Mesodermal cell (in vitro differentiated cells): ENCODE results near the gene EPHA2.

Source experiments
- H3K27ac ChIP-seq: 2 replicates; pipeline ENCODE4 v1.7.0; 2013; ENCODE audit warnings: mild to moderate bottlenecking, low read depth, low read length, moderate library complexity; ENCODE audit not compliant: severe bottlenecking
- H3K36me3 ChIP-seq: 2 replicates; pipeline ENCODE4 v1.7.1; 2013; ENCODE audit warnings: mild to moderate bottlenecking, low read length, moderate library complexity; ENCODE audit not compliant: control insufficient read depth, insufficient read depth
- H3K4me1 ChIP-seq: one replicate; pipeline ENCODE4 v1.7.1; 2013; ENCODE audit warnings: mild to moderate bottlenecking, low read length; ENCODE audit not compliant: insufficient read depth, control insufficient read depth, poor library complexity, severe bottlenecking
- H3K4me3 ChIP-seq: 2 replicates; pipeline ENCODE4 v1.7.0; 2013; ENCODE audit warnings: low read length, control low read depth, mild to moderate bottlenecking; ENCODE audit not compliant: insufficient read depth, poor library complexity, severe bottlenecking; ENCODE audit errors: extremely low read depth
- H3K9me3 ChIP-seq: 2 replicates; pipeline ENCODE4 v1.7.1; 2013; ENCODE audit warnings: mild to moderate bottlenecking, low read length, moderate library complexity; ENCODE audit not compliant: control insufficient read depth
- WGBS, 2 experiments: methylation state at CpG; one replicate each; pipeline ENCODE4 v1.1.5; 2013; ENCODE audit warnings: missing lambda C conversion rate in 2 of 2; ENCODE audit not compliant: insufficient coverage in 2 of 2; 5-methylcytosine and 5-hydroxymethylcytosine counted together

The EPHA2 gene

DNA sequence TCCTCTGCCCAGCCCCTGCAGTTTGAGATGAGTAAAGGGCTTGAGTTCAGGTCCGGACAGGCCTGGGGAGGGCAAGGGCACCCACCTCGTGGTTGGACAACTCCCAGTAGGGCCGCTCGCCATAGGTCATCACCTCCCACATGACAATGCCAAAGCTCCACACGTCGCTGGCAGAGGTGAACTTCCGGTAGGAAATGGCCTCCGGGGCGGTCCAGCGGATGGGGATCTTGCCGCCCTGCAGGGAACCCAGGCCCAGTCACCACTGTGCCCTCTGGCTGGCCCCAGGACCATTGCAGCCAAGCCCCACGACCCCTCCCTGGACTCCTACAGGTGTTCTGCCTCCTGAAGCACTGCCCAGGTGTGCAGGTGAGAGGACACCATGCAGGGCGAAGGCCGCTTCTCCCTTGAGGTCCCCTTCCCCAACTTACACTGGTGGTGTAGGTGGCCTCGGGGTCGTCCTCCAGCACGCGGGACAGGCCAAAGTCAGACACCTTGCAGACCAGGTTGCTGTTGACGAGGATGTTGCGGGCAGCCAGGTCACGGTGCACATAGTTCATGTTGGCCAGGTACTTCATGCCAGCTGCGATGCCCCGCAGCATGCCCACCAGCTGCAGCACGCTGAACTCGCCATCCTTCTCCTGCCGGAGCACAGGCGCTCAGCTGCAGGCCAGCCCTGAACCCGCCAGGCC, 24.1 kb downstream of the EPHA2 start:
- no peaks in the 10 kb centered on the region for H3K9me3 ChIP-seq
- H3K27ac ChIP-seq = no peak overlapping the region
- 96 to 97% methylated on average over 26 to 27 of the region's 28 CpGs for WGBS, 2 experiments
- peaks cover 97% of the 10 kb centered on the region for H3K36me3 ChIP-seq
- H3K4me1 ChIP-seq = peaks cover 9% of the 10 kb centered on the region
- no peak overlapping the region for H3K4me3 ChIP-seq

DNA sequence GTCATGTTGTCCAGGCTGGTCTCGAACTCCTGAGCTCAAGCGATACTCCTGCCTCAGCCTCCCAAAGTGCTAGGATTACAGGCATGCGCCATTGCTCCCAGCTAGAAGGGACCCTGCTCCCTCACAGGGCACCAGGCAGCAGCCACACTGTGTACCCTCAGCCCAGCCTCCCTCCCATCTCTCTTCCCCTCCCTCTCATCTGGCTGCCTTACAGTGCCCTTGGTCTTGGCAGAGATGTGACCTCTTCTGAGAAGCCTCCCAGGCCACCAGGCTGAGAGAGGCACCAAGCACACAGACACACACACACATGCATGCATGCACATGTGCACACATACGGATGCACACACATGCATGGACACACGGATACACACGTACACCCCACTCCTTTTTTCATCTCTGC, 25.0 kb downstream of the EPHA2 start:
- Histone ChIP-seq H3K4me3 (no peak overlapping the region), H3K4me1 (peaks cover 9% of the 10 kb centered on the region), H3K27ac (no peak overlapping the region), H3K36me3 (peaks cover 99% of the 10 kb centered on the region), H3K9me3 (no peaks in the 10 kb centered on the region)
- WGBS, 2 experiments = 96% methylated on average over 5 to 6 of the region's 6 CpGs

DNA sequence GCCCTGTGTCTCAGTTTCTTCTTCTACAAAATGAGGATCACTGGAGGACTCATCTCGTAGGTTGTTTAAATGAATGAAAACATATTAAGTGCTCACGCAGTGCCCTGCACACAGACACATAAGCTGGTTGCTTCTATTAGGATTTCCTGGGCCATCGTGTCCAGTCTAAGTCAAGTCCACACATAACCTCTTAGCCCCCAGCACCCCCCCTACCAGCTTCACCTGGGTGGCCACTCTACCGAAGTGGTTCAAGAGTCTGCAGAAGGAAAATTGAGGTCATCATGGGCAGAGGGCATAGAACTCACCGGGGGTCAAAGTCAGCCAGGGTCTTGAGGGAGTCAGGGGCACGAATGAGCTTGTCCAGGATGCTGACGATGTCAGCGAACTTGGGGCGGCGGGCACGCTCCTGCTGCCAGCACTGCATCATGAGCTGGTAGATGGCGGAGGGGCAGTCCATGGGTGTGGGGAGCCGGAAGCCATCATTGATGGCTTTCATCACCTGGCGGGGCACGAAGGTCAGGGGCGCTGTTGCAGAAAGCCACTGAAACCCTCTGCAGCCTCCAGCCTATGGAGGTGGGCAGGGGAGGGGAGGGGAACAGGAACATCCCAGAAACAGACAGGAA, 25.8 kb downstream of the EPHA2 start:
- Histone ChIP-seq H3K4me3 (no peak overlapping the region), H3K4me1 (peaks cover 11% of the 10 kb centered on the region), H3K9me3 (no peaks in the 10 kb centered on the region), H3K36me3 (peaks cover 99% of the 10 kb centered on the region), H3K27ac (no peak overlapping the region)
- WGBS, 2 experiments = 97 to 98% methylated on average over 6 to 16 of the region's 16 CpGs

DNA sequence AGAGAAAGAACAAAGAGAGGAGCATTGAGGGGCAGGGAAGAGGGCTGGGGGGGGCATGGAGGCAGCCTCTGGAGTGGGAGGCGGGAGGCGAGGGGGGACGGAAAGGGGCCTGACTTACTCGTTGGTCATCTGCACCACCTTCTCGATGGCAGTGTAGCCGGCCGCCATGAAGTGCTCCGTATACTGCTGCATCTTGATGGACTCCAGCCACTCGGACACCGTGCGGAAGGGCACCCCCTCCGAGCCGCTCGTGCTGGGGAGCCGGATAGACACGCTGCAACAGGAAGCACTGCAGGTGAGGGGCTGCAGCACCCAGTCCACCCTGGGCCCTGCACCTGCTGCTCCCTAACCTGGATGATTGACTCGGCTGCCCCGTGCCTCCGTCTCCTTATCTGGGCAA, 26.6 kb downstream of the EPHA2 start:
- WGBS, 2 experiments = 91 to 97% methylated on average over 18 to 19 of the region's 19 CpGs
- no peaks in the 10 kb centered on the region for H3K9me3 ChIP-seq
- peaks cover 99% of the 10 kb centered on the region for H3K36me3 ChIP-seq
- no peak overlapping the region for H3K4me3 ChIP-seq
- H3K4me1 ChIP-seq = peaks cover 9% of the 10 kb centered on the region
- no peak overlapping the region for H3K27ac ChIP-seq

- Histone ChIP-seq H3K9me3 (no peaks in the 10 kb centered on the region), H3K36me3 (peaks cover 99% of the 10 kb centered on the region), H3K4me1 (peaks cover 5% of the 10 kb centered on the region), H3K27ac (no peak overlapping the region), H3K4me3 (no peak overlapping the region)
- 81 to 100% methylated on average over 1 to 6 of the region's 6 CpGs for WGBS, 2 experiments
Measured at GRCh38 chr1:16128338-16128741, 27.5 kb downstream of the EPHA2 start.

DNA sequence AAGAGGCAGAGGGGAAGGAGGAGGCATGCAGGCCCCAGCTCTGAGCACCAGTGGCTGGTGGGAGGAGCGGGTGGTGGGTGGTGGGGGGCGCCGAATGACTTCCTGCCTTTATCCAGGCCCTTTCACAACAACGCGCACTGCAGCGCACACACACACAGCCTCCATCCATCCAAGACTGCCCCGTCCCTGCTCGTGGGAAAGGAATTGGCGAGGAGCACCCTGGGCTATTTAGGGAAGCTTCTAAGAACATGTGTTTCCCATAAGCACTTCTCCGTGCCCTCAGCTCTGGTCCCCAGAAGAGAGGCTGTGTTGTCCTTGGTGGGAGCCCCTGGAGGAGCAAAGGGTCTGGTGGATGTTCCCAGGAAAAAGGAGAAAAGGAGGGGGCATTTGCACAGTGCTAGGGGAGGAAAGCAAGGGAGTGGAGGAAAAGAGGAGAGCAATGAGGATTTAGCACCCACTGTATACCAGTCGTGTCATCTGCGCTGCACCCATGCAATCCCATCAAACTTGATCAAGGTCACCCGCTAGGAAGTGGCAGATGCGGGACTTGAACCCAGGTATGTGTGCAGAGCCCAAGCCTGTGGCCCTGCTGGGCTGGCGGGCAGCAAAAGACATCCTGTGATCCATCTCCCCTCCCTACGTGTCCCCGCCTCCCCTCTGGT, 28.1 kb downstream of the EPHA2 start:
- WGBS, 2 experiments = 90 to 99% methylated on average over 13 to 14 of the region's 17 CpGs
- Histone ChIP-seq H3K27ac (no peak overlapping the region), H3K4me1 (peaks cover 5% of the 10 kb centered on the region), H3K36me3 (peaks cover 99% of the 10 kb centered on the region), H3K4me3 (no peak overlapping the region), H3K9me3 (no peaks in the 10 kb centered on the region)

GRCh38 chr1:16126743-16127515, 28.9 kb downstream of the EPHA2 start:
- Histone ChIP-seq H3K36me3 (peaks cover 98% of the 10 kb centered on the region), H3K4me3 (no peak overlapping the region)

GRCh38 chr1:16126160-16126559, 29.7 kb downstream of the EPHA2 start:
- Histone ChIP-seq H3K9me3 (no peaks in the 10 kb centered on the region), H3K4me3 (no peak overlapping the region), H3K27ac (no peak overlapping the region), H3K4me1 (peaks cover 15% of the 10 kb centered on the region), H3K36me3 (peaks cover 95% of the 10 kb centered on the region)
- WGBS, 2 experiments = 94 to 100% methylated on average over 6 to 8 of the region's 9 CpGs

More at GRCh38 chr1:16126743-16127515, 28.9 kb downstream of the EPHA2 start:
- peaks cover 11% of the 10 kb centered on the region for H3K4me1 ChIP-seq
- no peaks in the 10 kb centered on the region for H3K9me3 ChIP-seq
- H3K27ac ChIP-seq = no peak overlapping the region
- WGBS, 2 experiments = 95 to 98% methylated on average over 10 to 11 of the region's 12 CpGs

DNA sequence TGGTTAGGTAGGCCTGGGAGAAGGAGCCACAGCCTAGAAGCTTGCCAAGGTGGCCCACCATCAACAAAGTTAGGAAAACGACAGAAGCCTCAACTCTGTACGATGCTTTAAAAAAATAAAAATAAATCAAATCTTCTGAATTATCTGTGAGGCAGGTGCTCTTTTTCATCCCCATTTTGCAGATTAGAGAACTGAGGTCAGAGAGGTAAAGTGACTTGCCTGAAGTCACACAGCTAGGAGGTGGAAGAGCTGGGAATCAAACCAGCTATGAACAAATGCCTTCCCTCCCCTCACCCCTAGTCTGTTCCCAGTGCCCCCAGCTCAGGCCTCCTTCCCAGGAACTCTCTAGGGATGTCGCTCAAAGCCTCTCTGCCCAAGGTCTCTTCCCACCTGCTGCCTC, 30.4 kb downstream of the EPHA2 start:
- H3K36me3 ChIP-seq = peaks cover 88% of the 10 kb centered on the region
- WGBS, 2 experiments = 100% methylated on average over 1 of the region's 3 CpGs; no CpG with 5 or more reads in 1 of the 2 experiments
- no peak overlapping the region for H3K4me3 ChIP-seq
- no peak overlapping the region for H3K27ac ChIP-seq
- no peaks in the 10 kb centered on the region for H3K9me3 ChIP-seq
- H3K4me1 ChIP-seq = peaks cover 15% of the 10 kb centered on the region

- Histone ChIP-seq H3K27ac (no peak overlapping the region), H3K4me3 (no peak overlapping the region), H3K4me1 (peaks cover 15% of the 10 kb centered on the region), H3K9me3 (no peaks in the 10 kb centered on the region), H3K36me3 (peaks cover 84% of the 10 kb centered on the region)
- 90% methylated on average over 8 to 11 of the region's 11 CpGs for WGBS, 2 experiments
Measured at GRCh38 chr1:16125088-16125470, 30.8 kb downstream of the EPHA2 start.
